DMS114 treated with DMSO at 0.1 percent for 48 hours (cell line): ENCODE results near the gene L3MBTL1.
"Not testable (repeated sequence)": the region's sequence is repeated elsewhere in the genome, so short reads cannot be mapped to it uniquely, and the experiment has no call there.

Experiments
- DNase-seq: peaks from one replicate; lab custom pipeline; 2025; ENCODE audit not compliant: unreplicated experiment; lab: John Stamatoyannopoulos, UW

L3MBTL1 gene

GRCh38 chr20:43502021-43502420, 5.5 kb upstream of the L3MBTL1 start:
- not testable (repeated sequence) for DNase-seq

GRCh38 chr20:43506238-43506637, 1.3 kb upstream of the L3MBTL1 start:
- DNase-seq: no peak

DNA sequence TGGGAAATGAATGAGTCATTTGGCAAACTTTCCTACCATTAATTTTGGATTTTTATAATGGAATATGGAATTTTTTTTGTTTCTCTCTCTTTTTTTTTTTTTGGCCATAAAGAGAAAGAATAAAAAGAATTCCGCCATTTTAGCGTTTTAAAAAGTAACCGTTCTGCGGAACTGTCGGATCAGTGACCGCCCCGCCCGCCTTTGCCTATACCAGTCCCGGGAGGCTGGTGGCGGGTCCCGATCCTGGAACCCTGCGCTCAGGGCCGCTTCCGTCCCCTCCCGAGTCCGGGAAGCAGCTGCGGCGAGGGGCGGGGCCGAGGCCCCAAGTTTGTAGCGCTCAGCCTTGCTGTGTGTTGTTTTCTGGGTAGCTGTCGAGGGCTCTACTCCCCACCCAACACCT, 609 bp downstream of the L3MBTL1 start:
- DNase-seq: no peak

DNA sequence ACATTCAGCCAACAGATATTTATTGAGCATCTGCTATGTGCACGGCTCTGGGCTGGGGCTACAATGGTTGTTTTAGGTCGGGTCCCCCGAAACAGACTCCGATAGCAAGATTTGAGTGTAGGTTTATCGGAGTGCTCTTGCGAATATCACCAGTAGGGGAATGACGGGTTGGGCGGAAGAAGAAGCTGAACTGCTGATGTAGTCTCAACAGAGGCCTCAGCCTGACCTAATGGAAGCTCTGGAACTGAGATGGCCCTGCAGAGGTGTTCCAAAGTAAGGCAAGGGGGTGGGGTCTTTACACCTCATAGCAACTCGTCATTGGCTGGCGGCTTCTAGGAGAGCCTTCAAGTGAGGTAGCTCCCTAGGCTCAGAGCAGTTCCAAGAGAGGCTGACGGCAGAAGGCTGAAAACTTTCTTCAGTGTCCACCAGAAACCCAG, 1.1 kb downstream of the L3MBTL1 start:
- DNase-seq: peak; percentile 8

GRCh38 chr20:43511879-43512278, 4.4 kb downstream of the L3MBTL1 start:
- no peak for DNase-seq

DNA sequence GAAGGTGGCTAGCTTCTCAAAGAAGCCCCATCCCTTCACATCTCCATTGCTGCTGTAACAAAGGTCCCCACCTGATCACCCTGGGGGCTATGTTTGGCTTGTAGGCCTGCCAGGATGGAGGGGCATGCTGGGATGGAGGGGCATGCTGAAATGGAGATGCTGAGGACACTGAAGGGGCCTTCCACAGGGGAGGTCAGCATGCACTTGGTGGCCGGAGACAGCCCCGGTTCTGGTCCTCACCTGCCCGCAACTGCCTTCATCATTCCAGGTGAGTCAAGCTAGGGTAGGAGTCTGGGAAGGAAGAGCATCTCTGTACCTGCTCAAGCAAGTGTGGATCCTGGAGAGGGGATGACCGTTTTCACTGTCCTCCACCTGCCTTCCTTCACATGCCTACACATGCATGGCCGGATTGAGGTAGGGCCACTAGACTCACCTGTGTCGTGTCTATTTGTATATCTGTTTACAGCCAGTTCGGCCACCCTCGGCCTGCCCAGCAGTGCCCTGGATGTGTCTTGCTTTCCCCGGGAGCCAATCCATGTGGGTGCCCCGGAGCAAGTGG, 6.0 kb downstream of the L3MBTL1 start:
- no peak for DNase-seq

GRCh38 chr20:43513931-43514647, 6.6 kb downstream of the L3MBTL1 start:
- peak; percentile 90 for DNase-seq

DNA sequence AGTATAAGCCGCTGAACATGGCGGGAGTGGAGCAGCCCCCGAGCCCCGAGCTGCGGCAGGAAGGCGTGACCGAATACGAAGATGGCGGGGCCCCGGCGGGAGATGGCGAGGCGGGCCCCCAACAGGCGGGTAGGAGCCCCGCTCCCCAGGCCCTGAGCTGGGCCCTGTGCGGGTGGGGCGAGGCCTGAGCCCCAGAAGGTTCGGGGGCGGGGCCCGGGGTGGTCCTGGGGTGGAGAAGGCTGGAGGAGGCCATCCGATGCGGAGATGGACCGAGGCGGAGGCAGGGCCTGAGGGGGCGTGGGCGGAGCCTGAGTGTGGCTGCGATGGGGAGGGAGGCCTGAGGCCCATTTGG, 7.1 kb downstream of the L3MBTL1 start:
- DNase-seq: no peak

GRCh38 chr20:43515628-43516027, 8.1 kb downstream of the L3MBTL1 start:
- no peak for DNase-seq

GRCh38 chr20:43516251-43516824, 8.8 kb downstream of the L3MBTL1 start:
- no peak for DNase-seq

GRCh38 chr20:43520074-43520630, 12.7 kb downstream of the L3MBTL1 start:
- no peak for DNase-seq

GRCh38 chr20:43525021-43525420, 17.5 kb downstream of the L3MBTL1 start:
- DNase-seq: no peak

DNA sequence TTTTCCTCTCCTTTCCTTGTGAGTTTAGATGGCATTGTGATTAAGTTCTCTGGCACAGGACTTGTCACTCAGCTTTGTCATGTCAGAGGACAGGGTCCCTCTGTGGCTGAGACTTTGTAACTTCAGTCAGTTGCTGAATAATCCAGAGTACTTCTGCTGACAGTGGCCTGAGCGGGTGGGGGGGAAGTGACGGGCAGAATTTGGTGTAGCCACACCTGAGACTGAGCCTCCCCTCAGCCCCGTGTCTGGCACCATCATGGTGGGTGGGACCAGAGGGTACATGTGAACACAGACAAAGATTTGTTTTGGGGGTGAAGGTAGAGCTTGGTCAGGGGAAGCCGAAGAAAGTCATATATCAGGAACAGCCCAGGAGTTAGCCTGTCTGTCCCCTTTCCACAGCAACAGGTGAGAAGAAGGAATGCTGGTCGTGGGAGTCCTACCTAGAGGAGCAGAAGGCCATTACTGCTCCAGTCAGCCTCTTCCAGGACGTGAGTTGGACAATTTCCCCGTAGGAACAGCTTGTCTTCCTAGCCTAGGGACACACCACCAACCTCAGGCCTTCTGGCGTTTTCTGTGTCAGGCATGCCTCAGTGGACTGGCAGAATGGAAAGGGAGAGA, 20.9 kb downstream of the L3MBTL1 start:
- DNase-seq: no peak

DNA sequence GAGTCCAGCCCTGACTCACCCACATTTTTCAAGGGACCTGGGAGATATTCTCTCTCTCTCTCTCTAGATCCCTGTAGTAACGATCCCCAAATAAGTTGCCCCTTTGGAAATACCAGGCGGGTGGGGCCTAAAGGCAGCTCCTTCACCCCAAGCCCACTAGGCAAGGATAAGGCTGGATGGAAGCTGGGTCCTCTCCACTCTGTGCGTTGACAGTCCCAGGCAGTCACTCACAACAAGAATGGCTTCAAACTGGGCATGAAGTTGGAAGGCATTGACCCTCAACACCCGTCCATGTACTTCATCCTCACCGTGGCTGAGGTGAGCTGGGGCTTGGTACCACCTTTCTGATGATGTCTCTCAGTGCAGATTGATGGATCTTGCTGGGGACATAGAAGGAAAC, 21.6 kb downstream of the L3MBTL1 start:
- no peak for DNase-seq

- DNase-seq: no peak
Observed at GRCh38 chr20:43529457-43530153, 22.1 kb downstream of the L3MBTL1 start.

DNA sequence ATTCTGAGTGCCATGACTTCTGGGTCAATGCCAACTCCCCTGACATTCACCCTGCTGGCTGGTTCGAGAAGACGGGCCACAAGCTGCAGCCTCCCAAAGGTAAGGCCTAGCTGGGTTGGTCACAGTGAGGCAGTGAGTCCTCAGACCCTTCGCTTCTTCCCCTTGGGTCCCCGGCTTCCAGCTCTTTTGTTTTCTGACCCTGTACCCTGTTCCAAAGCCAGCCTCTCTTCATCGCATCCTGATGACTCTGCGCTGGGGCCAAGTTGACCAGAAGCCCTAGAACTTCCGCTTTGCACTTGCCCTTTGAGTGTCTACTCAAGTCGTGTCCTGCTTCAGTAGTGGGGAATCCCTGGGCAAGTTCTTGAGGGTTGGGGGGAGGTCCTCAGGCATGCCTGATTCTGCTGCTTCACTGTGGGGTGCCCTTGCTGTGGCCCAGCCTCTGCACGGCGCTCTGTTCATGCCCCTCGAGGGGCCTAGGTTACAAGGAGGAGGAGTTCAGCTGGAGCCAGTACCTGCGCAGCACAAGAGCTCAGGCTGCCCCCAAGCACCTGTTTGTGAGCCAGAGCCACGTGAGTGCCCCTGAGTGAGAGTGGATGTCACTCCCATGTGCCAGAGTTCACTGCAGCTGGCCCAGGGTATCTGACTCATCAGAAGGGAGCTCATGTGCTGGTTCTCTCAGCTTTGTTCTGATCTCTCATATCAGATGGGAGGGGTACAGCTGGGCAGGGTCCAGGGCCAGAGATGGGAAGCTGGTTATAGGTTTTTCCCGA, 23.0 kb downstream of the L3MBTL1 start:
- no peak for DNase-seq

- DNase-seq: no peak
Observed at GRCh38 chr20:43531091-43531443, 23.6 kb downstream of the L3MBTL1 start.

DNA sequence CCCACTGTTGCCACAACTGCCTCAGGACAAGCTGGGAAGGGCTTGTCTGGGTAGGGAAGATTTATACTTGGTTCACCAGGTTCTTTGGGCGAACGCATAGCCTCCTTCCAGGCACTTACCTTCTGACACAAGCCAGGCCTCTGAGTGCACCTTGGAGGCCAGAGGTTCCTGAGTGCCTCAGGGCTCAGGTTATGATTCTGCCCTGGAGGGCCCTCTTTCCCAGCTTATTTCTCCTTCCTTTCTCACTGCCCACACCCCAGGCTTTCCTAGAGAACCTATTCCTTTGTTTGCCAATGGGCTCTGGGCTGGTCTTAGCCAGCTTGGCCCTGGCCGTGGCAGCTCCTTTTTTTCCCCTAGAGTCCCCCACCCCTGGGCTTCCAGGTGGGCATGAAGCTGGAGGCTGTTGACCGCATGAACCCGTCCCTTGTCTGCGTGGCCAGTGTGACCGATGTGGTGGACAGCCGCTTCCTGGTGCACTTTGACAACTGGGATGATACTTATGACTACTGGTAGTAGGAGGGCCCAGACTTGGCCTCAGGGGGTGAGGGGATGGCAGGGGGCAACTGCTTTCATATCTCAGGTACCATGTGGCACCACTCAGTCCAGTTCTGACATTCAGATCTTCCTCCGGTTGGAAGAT, 25.0 kb downstream of the L3MBTL1 start:
- no peak for DNase-seq

- DNase-seq: no peak
Observed at GRCh38 chr20:43533060-43533459, 25.6 kb downstream of the L3MBTL1 start.

GRCh38 chr20:43534016-43534415, 26.5 kb downstream of the L3MBTL1 start:
- no peak for DNase-seq
